HepG2 (cell line): ENCODE measurements around the gene SRSF10. TPM values are rescaled to one million over a fixed set of nuclear protein-coding genes. Genes with fewer than 3 reads are reported as not detected.

Experiments used
- IKZF4 ChIP-seq: sonication (generic); formaldehyde crosslinking; IDR thresholded peaks from 2 replicates; pipeline ENCODE4 v1.5.1; 2020; ENCODE audit warnings: borderline replicate concordance, mild to moderate bottlenecking, low read depth, missing genetic modification reagents; ENCODE audit errors: not compliant biosample characterization
- PHF21A ChIP-seq: sonication (generic); formaldehyde crosslinking; IDR thresholded peaks from 2 replicates; pipeline ENCODE4 v1.5.0; 2020; ENCODE audit warnings: mild to moderate bottlenecking, missing genetic modification reagents
- PITX1 ChIP-seq: sonication (generic); formaldehyde crosslinking; IDR thresholded peaks from 2 replicates; pipeline ENCODE4 v1.5.1; 2020; ENCODE audit warnings: mild to moderate bottlenecking, missing genetic modification reagents
- RARG ChIP-seq: sonication (generic); formaldehyde crosslinking; IDR thresholded peaks from 2 replicates; pipeline ENCODE4 v1.4.0; 2020; ENCODE audit warnings: low read depth, mild to moderate bottlenecking, missing genetic modification reagents
- ZNF24 ChIP-seq: fragments of 450-650 bp; IDR thresholded peaks from 2 replicates; pipeline ENCODE4 v1.6.1; 2017; ENCODE audit warnings: antibody characterized with exemption, mild to moderate bottlenecking
- ZNF432 ChIP-seq: sonication (generic); formaldehyde crosslinking; IDR thresholded peaks from 2 replicates; pipeline ENCODE4 v1.5.0; 2020; ENCODE audit warnings: missing genetic modification reagents, mild to moderate bottlenecking, borderline replicate concordance
- ZNF777 ChIP-seq: sonication (generic); formaldehyde crosslinking; IDR thresholded peaks from 2 replicates; pipeline ENCODE4 v1.4.0; 2020; ENCODE audit warnings: missing genetic modification reagents
- polyA plus RNA-seq, 8 experiments: library from polyadenylated mRNA; depleted of rRNA in 3 of 8; stranded (reverse) in 7 of 8; unstranded in 1 of 8; fragments of >200 nt; fragmentation: Illumina TruSeq in 4 of 8; extraction: Trizol in 4 of 8; gene quantifications; 2 replicates each; pipeline versions ENCODE4 v1.2.1 to v1.2.3, GENCODE V29; 2011 to 2016; ENCODE audit warnings: low read depth in 4 of 8, missing spikeins in 1 of 8, mixed read lengths in 1 of 8; ENCODE audit not compliant: insufficient read depth in 1 of 8
- total RNA-seq, 5 experiments: library from RNA; depleted of rRNA; stranded (reverse); fragments of >200 nt; fragmentation: Illumina TruSeq; extraction: Trizol; gene quantifications; 2 replicates each; pipeline ENCODE4 v1.2.3, GENCODE V29; 2016; ENCODE audit warnings: low read depth in 1 of 5
- TF ChIP-seq, protein P1 (sequence below), 2 experiments: sonication (generic) in 1 of 2; formaldehyde crosslinking in 1 of 2; IDR thresholded peaks; 2 replicates each; pipeline versions ENCODE4 v1.6.1 to v1.9.0; 2014 to 2022; ENCODE audit warnings: antibody characterized with exemption in 1 of 2, borderline replicate concordance in 1 of 2, inconsistent platforms in 1 of 2, low read depth in 1 of 2, missing genetic modification reagents in 1 of 2
- TF ChIP-seq, protein P2 (sequence below): sonication (generic); formaldehyde crosslinking; conservative IDR thresholded peaks from 2 replicates; pipeline ENCODE4 v1.4.0; 2020; ENCODE audit warnings: missing genetic modification reagents
- TF ChIP-seq, protein P3 (sequence below): sonication (generic); formaldehyde crosslinking; IDR thresholded peaks from 2 replicates; pipeline ENCODE4 v1.5.0; 2020; ENCODE audit warnings: mild to moderate bottlenecking, missing genetic modification reagents
- TF ChIP-seq, protein P4 (sequence below): sonication (generic); formaldehyde crosslinking; IDR thresholded peaks from 2 replicates; pipeline ENCODE4 v1.4.0; 2020; ENCODE audit warnings: missing genetic modification reagents
- TF ChIP-seq, protein P5 (sequence below): sonication (generic); formaldehyde crosslinking; IDR thresholded peaks from 2 replicates; pipeline ENCODE4 v1.5.0; 2020; ENCODE audit warnings: mild to moderate bottlenecking, low read depth, missing genetic modification reagents, borderline replicate concordance

Gene SRSF10
- total and polyA plus RNA-seq, 2 of the 13 experiments (the other 11 are each of a cell fraction or from before 2014, with no cell fraction given), result 126 to 186 TPM

DNA sequence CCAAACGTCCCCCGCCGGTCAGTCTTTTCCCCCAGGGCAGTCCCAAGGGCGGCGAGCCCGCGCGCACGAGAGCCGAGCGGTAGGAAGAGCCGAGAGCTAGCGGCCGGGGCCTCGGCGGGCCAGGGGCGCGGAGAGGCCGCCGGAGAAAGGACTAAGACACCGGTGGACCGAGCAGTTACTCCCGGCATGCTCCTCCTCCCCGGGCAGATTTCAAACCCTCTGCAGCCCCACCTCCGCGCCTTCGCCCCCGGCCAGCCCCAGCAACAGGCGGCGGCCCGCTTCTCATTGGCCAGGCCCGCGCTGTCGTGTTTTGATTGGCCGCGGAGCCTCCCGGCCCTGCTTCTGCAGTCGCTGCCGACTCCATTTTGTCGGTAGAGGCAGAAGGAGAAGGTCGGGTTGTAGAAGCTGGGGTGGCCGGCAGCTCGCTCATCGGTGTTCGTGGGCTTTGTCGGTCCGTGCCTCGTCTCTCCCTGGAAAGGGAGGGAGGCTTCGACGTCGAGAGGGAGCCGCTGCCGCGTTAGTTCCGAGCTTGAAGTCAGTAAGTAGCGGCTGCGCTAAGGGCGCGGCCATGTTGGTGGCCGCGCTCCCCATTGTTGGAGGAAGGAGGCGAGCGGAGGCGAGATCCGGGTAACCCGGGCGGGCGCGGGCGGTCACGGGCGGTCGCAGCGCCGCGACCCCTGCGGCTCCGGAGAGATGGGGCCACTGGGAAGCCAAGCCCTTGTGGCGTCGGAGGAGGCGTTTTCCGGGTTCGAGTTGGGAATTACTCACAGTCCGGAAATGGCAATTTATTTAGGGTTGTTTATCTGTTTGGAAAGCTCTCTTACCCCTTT is 20.5 kb downstream of the SRSF10 start, which contains the start of gene PNRC2 (continued):
- TF ChIP-seq, protein P1, sequence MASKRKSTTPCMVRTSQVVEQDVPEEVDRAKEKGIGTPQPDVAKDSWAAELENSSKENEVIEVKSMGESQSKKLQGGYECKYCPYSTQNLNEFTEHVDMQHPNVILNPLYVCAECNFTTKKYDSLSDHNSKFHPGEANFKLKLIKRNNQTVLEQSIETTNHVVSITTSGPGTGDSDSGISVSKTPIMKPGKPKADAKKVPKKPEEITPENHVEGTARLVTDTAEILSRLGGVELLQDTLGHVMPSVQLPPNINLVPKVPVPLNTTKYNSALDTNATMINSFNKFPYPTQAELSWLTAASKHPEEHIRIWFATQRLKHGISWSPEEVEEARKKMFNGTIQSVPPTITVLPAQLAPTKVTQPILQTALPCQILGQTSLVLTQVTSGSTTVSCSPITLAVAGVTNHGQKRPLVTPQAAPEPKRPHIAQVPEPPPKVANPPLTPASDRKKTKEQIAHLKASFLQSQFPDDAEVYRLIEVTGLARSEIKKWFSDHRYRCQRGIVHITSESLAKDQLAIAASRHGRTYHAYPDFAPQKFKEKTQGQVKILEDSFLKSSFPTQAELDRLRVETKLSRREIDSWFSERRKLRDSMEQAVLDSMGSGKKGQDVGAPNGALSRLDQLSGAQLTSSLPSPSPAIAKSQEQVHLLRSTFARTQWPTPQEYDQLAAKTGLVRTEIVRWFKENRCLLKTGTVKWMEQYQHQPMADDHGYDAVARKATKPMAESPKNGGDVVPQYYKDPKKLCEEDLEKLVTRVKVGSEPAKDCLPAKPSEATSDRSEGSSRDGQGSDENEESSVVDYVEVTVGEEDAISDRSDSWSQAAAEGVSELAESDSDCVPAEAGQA (IDR thresholded peaks at IDR 0.05; ENCODE audit: low read depth), result peak; percentile 81
- TF ChIP-seq, protein P1 (CRISPR knock-in tag; IDR thresholded peaks at IDR 0.05; ENCODE audit: borderline replicate concordance), result no peak
- TF ChIP-seq, protein P2, sequence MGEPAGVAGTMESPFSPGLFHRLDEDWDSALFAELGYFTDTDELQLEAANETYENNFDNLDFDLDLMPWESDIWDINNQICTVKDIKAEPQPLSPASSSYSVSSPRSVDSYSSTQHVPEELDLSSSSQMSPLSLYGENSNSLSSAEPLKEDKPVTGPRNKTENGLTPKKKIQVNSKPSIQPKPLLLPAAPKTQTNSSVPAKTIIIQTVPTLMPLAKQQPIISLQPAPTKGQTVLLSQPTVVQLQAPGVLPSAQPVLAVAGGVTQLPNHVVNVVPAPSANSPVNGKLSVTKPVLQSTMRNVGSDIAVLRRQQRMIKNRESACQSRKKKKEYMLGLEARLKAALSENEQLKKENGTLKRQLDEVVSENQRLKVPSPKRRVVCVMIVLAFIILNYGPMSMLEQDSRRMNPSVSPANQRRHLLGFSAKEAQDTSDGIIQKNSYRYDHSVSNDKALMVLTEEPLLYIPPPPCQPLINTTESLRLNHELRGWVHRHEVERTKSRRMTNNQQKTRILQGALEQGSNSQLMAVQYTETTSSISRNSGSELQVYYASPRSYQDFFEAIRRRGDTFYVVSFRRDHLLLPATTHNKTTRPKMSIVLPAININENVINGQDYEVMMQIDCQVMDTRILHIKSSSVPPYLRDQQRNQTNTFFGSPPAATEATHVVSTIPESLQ (CRISPR knock-in tag), result peak; percentile 78; the same call in 1 of the 2 replicates
- no peak for TF ChIP-seq ZNF432 (CRISPR knock-in tag)
- TF ChIP-seq RARG (CRISPR knock-in tag), result no peak
- peak; percentile 66; the same call in 1 of the 2 replicates for TF ChIP-seq PHF21A (CRISPR knock-in tag)
- TF ChIP-seq PITX1 (CRISPR knock-in tag), result no peak; the same call in 1 of the 2 replicates
- TF ChIP-seq IKZF4 (CRISPR knock-in tag), result no peak
- TF ChIP-seq, protein P3, sequence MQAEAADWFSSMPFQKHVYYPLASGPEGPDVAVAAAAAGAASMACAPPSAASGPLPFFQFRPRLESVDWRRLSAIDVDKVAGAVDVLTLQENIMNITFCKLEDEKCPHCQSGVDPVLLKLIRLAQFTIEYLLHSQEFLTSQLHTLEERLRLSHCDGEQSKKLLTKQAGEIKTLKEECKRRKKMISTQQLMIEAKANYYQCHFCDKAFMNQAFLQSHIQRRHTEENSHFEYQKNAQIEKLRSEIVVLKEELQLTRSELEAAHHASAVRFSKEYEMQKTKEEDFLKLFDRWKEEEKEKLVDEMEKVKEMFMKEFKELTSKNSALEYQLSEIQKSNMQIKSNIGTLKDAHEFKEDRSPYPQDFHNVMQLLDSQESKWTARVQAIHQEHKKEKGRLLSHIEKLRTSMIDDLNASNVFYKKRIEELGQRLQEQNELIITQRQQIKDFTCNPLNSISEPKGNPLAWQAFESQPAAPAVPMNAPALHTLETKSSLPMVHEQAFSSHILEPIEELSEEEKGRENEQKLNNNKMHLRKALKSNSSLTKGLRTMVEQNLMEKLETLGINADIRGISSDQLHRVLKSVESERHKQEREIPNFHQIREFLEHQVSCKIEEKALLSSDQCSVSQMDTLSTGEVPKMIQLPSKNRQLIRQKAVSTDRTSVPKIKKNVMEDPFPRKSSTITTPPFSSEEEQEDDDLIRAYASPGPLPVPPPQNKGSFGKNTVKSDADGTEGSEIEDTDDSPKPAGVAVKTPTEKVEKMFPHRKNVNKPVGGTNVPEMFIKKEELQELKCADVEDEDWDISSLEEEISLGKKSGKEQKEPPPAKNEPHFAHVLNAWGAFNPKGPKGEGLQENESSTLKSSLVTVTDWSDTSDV (CRISPR knock-in tag), result 0 out of 2 replicates have a peak, but pooled peaks have one; percentile 79
- TF ChIP-seq, protein P4, sequence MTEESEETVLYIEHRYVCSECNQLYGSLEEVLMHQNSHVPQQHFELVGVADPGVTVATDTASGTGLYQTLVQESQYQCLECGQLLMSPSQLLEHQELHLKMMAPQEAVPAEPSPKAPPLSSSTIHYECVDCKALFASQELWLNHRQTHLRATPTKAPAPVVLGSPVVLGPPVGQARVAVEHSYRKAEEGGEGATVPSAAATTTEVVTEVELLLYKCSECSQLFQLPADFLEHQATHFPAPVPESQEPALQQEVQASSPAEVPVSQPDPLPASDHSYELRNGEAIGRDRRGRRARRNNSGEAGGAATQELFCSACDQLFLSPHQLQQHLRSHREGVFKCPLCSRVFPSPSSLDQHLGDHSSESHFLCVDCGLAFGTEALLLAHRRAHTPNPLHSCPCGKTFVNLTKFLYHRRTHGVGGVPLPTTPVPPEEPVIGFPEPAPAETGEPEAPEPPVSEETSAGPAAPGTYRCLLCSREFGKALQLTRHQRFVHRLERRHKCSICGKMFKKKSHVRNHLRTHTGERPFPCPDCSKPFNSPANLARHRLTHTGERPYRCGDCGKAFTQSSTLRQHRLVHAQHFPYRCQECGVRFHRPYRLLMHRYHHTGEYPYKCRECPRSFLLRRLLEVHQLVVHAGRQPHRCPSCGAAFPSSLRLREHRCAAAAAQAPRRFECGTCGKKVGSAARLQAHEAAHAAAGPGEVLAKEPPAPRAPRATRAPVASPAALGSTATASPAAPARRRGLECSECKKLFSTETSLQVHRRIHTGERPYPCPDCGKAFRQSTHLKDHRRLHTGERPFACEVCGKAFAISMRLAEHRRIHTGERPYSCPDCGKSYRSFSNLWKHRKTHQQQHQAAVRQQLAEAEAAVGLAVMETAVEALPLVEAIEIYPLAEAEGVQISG, result peak; percentile 81
- peak; percentile 31; the same call in 1 of the 2 replicates for TF ChIP-seq ZNF777 (CRISPR knock-in tag)
- TF ChIP-seq ZNF24, result no peak
- TF ChIP-seq, protein P5, sequence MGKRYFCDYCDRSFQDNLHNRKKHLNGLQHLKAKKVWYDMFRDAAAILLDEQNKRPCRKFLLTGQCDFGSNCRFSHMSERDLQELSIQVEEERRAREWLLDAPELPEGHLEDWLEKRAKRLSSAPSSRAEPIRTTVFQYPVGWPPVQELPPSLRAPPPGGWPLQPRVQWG (CRISPR knock-in tag), result no peak
